Measurements from ENCODE around the gene SUN2.

SUN2 gene

DNA sequence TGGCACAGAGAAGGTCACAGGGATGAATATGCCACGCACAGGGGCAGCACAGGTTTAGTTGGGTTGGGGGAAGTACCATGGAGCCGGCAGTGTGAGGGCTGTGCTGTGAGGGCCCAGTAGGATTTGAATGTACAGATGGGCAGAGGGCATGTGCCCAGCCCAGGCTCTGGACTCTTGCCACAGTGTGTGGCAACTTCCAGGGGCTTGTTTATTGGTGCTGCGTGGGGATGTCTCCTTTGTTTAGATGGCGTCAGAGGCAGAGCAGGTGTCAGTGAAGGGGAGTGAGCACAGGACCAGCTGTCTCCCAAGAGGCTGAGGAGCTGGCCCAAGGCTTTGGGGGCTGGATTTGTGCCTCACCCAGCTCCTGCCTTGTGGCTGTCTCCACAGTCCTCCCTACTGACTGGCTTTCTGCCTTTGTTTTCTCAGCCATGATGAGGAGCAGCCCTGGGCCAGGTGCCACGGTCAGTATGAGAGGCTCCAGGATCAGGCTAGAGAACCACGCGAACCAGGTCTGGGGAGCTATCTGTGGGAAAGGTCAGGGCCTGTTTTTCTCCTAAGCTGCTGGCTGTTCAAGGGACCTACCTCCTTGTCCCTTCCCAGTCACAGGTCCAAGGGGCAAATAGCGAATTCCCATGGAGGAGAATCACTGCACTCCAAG, 21.9 kb downstream of the SUN2 start:
- no peak for DNase-seq (ENCODE audit: low read depth)

DNA sequence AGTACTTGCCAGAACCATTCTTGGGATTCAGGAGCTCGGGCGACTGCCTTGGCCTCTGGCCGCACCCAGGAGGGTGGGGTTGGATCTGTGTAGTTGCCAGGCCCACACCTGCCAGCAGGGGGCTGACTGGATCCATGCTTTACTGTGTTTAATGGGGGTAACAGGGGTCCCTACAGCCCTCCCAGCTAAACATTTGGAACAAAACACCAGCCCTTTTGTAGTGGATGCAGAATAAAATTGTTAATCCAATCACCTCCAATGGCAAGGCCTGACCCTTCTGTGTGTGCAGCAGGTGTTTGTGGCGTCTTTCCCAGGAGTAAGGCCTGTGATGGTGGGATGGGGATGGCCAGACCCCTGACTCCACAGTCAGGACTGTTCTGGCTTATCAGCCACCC, 22.5 kb downstream of the SUN2 start:
- no peak for DNase-seq (ENCODE audit: low read depth)

DNA sequence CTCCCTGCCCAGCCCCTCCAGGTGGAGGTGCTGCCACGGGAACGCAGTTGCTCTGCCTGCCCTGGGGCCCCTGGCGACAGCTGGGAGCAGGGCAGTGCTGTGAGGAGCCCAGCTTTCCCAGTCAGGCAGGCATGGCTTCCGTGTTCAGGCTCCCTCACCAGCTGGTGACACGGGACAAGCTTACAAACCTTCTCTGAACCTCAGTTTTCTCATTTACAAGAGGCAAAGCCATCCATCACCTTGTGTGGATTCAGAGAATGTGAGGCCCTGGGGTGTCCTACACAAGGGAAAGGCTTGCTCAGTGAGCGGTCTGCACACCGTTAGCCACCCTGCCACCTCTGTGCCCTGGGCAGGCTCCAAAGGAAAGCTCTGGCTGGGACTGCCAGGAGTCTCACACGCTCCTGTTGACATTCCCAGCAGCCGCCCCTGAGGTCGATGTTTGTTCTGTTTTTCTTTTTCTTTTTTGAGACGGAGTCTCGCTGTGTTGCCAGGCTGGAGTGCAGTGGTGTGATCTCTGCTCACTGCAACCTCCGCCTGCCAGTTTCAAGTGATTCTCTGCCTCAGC, 23.5 kb downstream of the SUN2 start:
- DNase-seq (ENCODE audit: low read depth): no peak

DNA sequence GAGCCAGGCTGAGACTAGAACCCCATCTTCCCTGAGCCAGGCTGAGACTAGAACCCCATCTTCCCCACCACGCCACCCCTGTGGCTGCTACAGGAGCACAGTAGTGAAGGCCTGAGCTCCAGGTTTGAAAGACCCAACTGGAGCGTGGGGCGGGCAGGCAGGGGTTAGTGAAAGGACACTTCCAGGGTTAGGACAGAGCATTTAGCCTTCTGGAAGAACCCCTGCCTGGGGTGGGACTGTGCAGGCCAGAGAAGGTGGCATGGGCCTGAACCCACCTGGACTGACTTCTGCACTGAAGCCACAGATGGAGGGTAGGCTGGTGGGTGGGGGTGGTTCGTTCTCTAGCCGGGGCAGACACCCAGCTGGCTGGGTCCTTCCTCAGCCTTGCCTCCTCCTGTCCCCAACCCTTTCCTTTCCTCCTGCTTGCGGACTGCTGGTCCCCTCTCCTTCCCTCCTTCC, 24.1 kb downstream of the SUN2 start:
- DNase-seq (ENCODE audit: low read depth): no peak

DNA sequence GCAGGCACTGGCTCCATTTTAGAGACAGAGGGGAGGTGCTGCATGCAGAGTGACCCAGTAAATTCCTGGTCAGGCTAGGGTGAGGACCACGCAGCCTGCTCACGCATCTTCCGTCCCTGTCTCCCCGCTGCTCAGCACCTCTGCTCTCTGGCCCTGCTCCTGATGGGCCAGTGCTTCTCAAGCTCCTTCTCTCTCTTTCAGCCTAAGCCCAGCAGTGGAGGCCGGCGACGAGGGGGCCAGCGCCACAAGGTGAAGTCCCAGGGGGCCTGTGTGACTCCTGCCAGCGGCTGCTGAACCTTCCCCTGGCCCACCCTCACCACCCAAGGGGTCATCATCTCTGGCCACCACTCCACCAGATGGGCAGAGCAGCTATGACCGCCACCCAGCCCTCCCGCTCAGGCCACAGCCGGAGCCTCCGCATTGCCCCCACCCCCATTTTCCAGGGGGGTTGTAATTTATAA, 25.4 kb downstream of the SUN2 start:
- no peak for DNase-seq (ENCODE audit: low read depth)

DNA sequence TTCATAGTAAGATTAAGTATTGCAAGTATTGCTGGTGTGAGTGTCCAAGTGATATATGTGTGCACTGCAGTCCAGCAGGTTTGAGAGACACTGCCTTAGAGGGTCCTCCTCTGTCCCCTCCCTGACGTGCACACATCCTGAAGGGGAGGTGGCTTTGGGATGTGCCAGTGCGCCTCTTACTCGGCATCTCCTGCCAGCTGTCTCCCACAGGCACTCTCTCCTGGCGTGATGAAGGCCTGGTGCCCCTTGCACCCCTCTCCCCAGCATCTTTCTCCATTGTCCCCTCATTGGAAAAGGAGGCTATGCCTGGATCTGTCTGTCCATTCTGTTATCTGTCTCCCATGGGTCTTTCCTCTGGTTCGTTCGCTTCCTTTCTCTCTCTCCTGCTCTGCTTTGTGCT, 25.9 kb downstream of the SUN2 start:
- no peak for DNase-seq (ENCODE audit: low read depth)

DNA sequence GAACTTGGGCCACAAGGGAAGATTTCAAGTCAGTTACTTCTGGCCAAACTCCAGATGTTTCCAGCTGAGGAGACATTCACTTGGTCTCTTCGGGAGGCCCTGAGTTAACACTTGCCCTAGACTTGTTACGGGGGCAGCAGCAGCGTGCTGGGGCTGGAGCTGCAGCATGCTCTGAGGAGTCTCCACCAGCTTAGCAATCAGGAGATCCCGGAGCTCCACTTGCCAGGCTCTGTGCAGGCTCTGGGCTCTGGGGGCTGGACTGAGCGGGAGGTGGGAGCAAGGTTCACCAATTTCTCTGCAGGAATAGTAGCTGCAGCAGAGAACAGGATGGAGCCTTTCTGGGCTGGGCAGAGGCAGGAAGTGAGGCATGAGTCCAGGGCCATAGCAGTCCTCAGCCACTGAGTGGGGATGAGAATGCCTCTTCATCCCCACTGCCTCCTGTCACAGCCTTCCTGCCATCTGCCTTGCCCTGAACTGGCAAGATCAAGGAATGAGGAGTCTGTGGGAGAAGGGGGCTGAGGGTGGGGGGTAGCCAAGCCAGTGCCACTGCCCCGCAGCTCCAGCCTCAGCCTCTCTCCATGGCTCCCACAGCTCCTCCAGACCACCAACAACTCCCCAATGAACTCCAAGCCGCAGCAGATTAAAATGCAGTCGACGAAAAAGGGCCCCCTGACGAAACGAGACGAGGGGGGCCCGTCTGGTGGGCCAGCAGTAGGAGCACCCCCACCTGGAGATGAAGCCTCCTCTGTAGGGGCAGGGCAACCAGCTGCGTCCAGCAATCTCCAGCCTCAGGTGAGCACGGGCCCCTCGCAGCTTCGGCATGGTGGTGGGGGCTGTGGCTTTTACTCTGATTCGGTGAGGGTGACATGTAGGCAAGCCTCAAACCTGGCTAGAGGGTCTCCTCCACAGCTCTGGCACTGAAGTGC, 26.7 kb downstream of the SUN2 start:
- no peak for DNase-seq (ENCODE audit: low read depth)

DNA sequence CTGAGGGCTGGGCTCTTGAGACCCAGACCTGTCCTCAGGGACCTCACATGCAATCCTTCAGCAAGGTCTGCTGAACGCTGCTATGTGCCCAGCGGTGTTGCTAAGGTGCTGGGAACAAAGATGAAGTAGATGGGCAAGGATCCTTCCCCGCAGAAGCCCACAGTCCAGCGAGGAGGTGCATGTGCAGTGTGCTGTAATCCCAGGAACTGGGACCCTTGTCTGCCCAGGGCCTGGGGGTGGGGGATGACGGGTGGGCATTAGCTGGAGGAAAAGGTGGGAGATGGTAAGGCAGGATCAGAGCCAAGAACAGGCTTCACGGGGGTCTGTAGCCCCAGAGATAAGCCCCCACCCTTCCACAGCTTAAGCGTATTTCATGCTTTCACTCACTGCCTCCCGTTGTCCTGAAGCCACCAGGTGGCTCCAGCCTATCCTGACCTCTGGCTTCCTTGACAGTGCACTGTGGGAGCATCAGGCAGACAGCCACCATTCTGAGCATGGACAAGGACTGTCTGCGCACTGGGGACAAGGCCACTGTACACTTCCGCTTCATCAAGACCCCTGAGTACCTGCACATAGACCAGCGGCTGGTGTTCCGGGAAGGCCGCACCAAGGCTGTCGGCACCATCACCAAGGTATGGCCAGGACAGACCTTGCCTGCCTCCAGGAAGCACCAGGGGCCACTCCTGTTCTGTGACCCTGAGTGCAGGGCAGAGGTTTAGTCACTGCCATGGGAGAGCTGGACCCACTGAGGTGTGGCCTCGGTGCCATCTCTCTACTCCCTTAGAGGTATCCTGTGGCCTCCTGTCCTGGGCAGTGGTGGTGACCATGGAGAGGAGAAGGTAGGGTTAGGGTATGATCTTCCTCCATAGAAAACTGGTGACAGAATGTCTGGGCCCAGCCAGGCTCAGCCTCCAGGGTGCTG, 28.0 kb downstream of the SUN2 start:
- no peak for DNase-seq (ENCODE audit: low read depth)

DNA sequence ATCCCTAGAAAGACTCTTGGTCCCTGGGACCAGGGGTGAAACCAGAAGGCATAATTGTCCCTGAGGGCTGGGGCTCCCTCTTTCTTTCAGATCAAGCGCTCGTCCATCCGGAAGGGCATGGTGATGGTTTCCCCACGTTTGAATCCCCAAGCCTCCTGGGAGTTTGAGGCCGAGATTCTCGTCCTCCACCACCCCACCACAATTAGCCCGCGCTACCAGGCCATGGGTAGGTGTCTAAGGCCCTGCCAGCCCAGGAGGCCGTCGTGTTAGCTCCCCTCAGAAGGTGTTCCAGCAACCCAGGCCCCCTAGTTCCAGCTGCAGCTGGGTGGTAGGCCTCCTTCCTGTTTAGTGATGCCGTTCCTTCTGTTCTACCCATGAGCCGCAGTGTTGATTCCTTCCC, 28.7 kb downstream of the SUN2 start:
- DNase-seq (ENCODE audit: low read depth): no peak

DNA sequence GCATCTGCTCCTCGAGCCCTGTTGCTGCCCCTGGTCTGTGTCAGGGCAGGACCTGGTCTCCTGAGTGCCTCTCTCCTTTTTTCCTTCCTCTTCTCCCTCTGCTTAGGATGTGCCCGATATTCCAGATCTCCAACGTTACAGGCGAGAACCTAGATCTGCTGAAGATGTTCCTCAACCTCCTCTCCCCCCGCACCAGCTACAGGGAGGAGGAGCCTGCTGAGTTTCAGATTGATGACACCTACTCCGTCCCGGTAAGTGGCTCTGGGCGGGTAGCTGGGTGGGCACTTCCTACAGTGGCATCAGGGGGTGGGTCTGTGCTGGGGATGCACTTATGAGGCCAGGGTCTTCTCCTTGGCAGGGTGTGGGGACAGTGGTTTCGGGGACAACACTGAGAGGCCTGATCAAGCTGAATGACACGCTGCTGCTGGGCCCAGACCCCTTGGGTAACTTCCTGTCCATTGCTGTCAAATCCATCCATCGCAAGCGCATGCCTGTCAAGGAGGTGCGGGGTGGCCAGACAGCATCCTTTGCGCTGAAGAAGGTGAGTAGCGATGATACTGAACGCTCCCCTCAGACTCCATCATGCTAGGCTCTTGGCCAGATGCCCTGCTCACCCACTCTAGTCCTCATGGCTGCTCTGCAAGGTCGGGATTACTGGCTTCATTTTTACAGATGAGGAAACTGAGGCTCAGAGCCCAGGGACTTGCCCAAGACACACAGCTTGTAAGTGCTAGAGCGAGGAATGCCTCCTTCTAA, 29.7 kb downstream of the SUN2 start:
- no peak for DNase-seq (ENCODE audit: low read depth)

DNA sequence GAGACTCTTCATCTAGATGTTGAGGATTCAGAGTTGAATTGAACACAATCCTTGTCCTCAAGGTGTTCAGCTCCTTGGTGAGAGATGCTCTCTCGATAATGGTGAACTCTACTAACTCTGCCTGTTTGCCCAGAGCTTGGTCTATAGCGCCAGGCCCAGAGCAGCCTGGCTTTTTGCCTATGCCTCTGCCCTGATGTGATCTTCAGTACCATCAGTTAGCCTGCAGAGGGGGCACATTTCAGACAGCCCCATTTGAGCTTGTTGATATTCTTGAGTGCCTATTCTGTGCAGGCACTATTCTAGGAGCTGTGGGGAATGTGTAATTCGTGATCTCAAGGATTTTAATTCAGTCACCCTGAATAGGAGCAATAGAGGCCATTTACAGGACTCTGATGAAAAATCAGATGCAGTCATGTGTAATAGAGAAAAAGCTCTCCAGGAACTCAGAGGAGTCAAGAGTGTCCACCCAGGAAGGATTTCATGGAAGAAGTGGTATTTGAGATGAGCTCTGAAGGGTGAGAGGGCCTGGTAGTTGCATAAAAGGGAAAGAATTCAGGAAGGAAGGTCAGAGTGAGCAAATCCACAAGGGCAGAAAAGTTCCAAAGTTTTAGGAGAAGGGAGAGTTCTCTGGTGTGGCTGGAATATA, 30.7 kb downstream of the SUN2 start:
- DNase-seq (ENCODE audit: low read depth): no peak

DNA sequence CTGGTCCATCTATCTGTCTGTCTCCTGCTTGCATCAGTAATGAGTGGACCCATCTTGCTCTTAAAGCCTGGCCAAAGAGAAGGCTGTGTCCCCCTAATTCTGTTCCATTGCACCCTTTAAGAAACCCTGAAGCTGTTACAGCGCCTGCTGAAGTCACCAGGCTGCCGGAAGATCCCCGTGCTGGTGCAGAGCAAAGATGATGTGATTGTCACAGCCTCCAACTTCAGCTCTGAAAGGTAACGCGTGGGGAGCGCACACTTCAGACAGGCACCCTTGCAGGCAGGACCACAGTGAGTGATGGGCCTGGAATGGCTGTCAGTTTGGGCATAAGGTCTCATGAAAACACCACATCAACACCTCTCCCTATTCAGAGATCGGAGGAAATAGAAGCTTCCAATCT, 31.6 kb downstream of the SUN2 start:
- DNase-seq (ENCODE audit: low read depth): no peak

DNA sequence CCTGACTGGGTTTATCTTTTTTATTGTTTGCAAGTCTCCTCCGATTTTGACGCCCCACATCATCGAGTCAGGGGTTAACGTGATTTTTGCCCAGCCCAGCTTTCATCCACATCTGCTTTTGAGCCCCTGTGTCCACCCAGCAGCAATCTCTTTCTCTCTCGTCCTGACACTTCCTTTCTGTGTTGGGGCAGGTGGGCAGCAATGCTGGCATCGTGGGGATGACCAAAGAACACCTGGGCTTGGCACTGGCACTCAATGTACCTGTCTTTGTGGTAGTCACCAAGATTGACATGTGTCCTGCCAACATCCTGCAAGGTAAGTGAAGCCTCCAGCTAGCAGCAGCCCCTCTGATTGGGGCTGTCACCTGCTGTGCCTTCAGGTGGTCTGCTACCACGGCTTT, 34.2 kb downstream of the SUN2 start:
- DNase-seq (ENCODE audit: low read depth): no peak

DNA sequence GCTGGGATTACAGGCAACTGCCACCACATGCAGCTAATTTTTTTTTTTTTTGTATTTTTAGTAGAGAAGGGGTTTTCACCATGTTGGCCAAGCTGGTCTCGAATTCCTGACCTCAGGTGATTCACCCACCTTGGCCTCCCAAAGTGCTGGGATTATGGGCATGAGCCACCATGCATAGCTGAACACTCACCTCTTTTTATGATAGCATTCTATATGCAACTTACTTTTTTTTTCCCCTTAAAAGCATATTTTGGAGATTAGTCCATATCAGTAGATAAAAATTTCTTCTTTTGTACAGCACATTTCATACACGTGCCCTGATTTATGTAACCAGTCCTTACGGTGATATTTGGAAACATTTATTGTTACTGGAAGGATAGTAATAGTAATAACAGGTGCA, 35.4 kb downstream of the SUN2 start:
- no peak for DNase-seq (ENCODE audit: low read depth)

DNA sequence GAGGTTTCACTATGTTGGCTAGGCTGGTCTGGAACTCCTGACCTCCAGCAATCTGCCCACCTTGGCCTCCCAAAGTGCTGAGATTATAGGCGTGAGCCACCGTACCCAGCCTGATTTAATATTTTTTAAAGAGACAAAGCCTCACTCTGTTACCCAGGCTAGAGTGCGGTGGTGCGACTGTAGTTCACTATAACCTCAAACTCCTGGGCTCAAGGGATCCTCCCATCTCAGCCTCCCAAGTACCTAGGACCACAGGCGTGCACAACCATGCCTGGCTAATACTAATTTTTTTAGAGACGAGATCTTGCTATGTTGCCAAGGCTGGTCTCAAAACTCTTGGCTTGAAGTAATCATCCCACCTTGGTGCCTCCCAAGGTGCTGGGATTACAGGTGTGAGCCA, 36.6 kb downstream of the SUN2 start:
- no peak for DNase-seq (ENCODE audit: low read depth)

DNA sequence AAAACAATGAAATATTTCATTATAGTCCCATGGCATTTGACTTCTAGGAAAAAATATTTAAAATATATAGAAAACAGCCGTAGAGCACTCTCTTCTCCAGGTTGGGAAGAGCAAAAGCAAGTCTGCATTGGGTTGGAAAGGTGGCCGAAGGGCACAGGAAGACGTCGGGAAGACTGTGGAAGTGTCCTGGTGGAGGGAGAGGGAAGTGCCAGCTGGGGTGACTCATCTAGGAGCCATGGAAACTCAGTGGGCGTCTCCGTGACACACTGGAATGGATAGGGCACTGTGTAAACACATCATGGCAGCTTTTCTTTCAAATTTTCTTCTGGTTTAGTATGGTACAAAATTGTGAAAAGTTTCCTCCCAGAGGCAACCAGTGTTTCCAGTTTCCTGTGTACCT, 37.4 kb downstream of the SUN2 start:
- DNase-seq (ENCODE audit: low read depth): no peak

DNA sequence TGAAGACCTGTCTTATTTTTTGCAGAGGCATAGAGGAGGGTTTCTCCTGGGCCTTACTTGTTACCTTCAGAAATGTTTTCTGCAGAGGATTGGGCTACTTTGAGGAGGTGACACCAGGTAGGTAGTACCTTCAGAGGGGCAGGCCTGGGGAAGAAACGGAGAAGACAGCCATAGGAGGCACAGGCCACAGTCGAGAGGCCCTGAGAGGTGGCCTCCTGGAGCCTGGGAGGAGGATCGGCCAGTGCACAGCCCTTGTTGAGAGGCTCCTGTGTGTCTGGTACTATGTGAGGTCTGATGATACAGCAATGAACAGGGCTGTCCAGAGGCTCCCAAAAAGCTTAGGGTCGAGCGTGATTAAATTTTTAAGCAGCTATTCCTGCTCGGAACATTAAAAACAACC, 38.6 kb downstream of the SUN2 start:
- no peak for DNase-seq (ENCODE audit: low read depth)

DNA sequence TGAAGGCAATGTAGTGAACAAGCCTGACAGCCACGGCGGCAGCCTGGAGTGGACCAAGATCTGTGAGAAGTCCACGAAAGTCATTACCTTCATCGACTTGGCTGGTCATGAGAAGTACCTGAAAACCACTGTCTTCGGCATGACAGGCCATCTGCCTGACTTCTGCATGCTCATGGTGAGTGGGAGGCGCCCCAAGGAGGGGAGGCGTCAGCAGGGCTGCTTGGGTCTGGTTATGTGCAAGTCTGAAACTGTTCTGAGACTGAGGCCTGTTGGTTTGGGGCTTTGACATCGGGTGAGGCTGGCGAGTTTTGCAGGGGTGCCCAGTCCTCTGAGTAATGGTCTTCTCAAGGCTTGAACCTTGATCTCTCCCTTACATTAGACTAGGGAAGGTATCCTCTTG, 39.0 kb downstream of the SUN2 start:
- no peak for DNase-seq (ENCODE audit: low read depth)

DNA sequence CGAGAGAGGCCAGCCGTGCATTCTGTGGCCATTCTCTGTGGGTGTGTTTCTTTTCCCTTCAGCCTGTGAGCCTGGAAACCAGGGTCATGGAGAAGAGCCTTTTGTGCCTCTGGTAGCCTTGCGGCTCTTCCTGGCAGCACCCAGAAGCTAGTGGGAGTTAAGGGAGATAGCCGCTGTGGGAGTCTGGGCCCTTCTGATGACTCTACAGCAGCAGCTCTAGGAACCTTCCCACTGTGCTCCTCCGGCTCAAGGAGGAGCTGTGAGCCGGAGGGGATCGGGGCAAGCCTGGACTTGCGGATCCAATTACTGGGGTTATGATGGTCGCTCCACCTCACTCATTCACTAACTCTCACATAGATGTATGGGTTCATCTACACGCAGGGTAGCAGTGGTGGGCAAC, 39.5 kb downstream of the SUN2 start:
- DNase-seq (ENCODE audit: low read depth): no peak

DNA sequence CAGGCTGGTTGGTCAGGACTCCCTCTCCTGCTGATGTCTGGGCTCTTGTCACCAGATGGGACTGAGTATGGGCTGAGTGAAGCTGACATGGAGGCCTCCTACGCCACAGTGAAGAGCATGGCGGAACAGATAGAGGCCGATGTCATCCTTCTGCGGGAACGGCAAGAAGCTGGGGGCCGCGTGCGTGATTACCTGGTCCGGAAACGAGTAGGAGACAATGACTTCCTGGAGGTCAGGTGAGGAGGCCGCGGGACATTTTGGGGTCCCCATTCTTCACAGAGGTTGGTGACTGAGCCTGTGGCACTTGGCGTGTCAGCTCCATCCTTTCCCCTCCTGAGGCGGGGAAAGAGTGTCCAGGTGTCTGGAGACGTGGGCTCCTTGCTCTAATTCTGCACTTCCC, 39.9 kb downstream of the SUN2 start:
- DNase-seq (ENCODE audit: low read depth): no peak
